Inferior parietal cortex (tissue), 1 donor: ENCODE results near the gene ADRA2B.

Source experiments
- DNase-seq: peaks from one replicate; pipeline ENCODE4 v3.0.0-alpha.2; 2016; ENCODE audit errors: extremely low spot score

The ADRA2B gene

DNA sequence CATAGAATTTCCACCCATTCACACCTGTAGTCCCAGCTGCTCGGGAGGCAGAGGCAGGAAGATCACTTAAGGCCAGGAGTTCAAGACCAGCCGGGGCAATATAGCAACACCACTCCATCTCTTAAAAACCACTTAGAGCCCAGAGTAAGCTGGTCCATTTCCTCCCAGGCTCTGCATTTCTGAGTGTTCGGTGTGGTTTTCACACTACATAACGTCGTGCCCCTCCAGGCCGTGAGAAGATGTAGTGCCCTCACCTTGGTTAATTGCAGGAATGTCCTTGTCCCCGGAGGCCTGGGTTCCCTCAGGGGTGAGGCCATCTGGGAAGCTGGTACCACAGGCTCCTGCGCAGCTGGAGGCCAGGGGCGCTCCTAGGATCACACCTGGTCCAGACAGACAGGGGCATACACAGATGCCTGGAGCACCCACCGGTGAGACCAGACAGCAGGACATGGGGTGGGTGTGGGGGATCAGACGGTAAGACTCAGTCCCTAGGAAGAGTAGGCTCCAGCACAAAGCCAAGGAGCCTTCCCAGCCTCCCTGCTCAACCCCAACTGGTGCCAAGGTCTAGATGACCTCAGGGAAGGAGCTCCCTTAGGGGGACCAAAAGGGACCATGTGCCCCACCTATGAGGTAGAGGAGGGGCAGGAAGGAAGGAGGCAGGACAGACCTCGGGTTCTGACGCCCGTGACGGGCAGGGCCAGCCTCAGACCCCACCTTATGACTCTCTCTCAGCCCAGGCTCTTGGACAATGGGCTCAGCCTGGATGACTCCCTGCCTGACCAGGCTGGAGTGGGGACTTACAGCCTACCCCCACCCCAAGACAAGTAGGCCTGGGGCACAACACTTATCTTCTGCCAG lies 21.2 kb upstream of the ADRA2B start:
- DNase-seq: no peak

GRCh38 chr2:96136129-96136720 lies 19.9 kb upstream of the ADRA2B start:
- no peak for DNase-seq

GRCh38 chr2:96135621-96136020 lies 19.2 kb upstream of the ADRA2B start:
- DNase-seq: no peak

GRCh38 chr2:96135171-96135570 lies 18.8 kb upstream of the ADRA2B start:
- no peak for DNase-seq

GRCh38 chr2:96134421-96134820 lies 18.1 kb upstream of the ADRA2B start:
- no peak for DNase-seq

GRCh38 chr2:96131813-96132745 lies 15.7 kb upstream of the ADRA2B start:
- no peak for DNase-seq

DNA sequence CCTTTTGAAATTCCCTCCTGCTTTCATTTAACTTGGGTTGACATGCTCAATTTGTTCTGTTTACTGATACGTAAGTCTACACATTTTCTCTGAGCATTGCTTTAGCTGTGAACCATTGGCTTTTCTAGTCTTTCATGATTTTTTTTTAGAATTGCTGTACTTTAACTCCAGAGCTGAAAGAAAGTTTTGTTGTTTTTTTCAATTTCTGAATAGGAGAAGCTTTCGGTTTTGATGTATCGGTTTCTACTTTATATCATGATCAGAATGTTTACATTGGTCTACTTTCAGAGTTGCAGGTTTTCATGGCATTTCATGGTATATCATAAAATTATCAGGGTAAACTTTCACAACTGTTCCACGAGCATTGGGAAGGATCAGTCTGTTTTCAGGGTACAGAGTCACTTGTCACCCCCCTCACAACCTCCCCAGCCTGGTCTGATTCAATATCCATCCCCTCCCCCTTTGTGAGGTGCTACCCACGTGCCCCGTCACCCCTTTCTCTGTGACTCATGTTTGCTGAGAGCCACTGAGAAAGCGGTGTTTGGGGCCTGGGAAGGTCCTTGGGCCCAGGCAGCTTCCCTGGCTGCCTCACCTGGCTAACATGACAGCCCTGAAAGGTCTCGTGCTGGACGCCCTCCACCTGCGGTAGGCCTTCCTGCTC lies 14.9 kb upstream of the ADRA2B start:
- DNase-seq: no peak

DNA sequence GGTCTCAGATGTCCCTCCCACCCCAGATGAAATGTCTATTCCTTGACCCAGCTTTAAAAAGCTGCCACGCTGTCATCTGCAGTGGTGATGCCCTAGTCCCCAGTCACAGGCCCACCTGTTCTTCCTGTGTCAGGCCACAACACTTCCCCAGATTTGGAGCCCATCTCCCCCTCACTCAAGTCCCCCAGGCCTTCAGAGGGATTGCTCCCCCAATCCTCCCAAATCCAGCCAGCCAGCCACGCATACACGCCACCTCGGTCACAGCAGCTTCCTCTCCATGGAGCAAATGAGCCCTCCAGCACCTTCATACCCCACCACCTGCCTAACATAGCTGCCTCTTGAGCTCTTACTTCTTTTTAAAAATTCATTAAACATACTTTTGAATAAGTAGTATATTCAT lies 14.1 kb upstream of the ADRA2B start:
- no peak for DNase-seq

DNA sequence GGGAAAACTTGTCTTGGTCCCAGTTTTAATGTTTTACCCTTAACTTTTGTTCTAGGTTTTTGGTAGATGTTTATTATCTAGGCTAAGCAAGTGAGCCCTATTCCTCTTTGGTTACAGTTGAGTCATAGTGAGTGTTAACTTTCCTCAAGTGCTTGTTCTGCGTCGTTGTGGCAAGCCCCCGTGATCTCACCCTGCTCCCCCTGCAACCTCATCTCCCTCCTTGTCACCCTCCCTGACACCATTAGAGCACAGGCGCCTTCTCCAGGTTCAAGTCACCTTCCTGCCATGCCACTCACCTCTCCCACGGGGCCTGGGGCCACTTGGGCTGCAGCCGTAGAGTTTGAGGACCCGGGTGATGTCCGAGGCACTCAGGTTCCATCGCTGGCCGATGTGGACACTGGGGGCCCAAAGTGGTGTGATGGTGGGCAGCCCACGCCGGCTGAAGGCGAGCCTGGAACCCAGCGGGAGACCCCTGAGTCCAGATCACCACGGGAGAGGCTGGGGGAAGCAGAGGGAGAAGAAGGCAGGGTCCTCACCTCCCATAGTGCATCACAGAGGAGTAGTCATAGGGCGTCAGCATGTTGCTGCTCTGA lies 13.3 kb upstream of the ADRA2B start:
- DNase-seq: no peak

DNA sequence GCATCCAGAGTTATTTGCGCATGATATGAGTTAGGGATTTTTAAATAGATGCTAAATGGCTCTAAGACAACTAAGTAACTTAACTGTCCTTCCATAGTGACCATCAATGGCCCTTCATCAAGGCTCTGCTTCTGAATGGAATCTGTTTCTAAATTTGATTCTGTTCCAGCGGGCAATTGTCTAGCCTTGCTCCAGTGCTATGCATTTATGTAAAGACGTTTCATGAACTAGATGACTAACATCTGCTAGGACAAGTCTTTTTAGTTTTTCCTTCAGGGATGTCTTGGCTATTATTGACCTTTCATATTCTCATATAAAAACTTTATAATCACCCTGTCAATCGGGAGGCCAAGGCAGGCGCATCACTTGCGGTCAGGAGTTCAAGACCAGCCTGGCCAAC lies 12.1 kb upstream of the ADRA2B start:
- no peak for DNase-seq

- no peak for DNase-seq
Observed at GRCh38 chr2:96124406-96125265, 8.3 kb upstream of the ADRA2B start.

GRCh38 chr2:96123936-96124335 lies 7.6 kb upstream of the ADRA2B start:
- DNase-seq: no peak

DNA sequence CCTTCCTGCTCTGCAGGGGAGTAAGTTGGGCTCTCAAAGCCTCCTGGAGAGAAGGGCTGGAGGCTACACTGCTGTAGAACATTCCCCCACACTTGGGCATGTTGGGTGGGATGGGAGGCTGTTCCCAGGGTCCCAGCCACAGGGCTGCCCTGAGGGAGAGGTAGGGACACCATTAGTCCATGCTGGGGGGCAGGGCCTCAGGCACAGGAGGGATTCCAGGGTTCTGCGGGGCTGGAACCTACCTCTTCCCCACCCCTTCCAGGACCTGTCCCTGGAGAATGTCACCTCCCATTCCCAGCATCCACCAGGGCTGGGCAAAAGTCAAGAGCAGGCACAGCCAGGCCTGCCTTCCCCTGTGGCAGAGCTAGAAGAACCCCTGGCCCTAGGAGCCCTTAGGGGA lies 6.9 kb upstream of the ADRA2B start:
- DNase-seq: no peak

GRCh38 chr2:96122391-96122790 lies 6.0 kb upstream of the ADRA2B start:
- no peak for DNase-seq

GRCh38 chr2:96121414-96121813 lies 5.0 kb upstream of the ADRA2B start:
- DNase-seq: no peak

- DNase-seq: no peak
Observed at GRCh38 chr2:96120991-96121390, 4.6 kb upstream of the ADRA2B start.

- no peak for DNase-seq
Observed at GRCh38 chr2:96120091-96120720, 3.8 kb upstream of the ADRA2B start.

DNA sequence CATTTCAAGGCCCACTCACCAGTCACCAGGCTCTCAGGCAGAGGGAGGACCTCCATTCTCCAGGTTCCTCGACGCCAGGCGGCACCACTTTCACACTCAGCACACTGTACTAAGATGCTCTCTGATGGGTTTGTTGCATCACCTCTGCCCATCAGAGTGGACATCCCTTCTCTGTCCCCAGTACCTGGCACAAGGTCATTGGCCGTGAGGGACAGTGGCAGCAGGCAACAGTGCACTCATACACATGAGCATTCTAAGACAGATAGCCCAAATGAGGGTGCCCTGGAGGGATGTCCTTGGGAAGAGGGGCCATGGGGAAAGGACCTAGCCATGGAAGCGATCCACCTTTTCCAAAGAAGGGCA lies 3.0 kb upstream of the ADRA2B start:
- DNase-seq: no peak

- DNase-seq: no peak
Observed at GRCh38 chr2:96118698-96119388, 2.5 kb upstream of the ADRA2B start.
